Tibial nerve (tissue), 4 donors: Measurements from ENCODE around the gene CCNQ.

Experiments
- EP300 ChIP-seq, 2 donors: sonication (generic); formaldehyde crosslinking; IDR thresholded peaks; one replicate each; pipeline ENCODE4 v1.6.1; 2017; ENCODE audit warnings: antibody characterized with exemption in 2 of 2, mild to moderate bottlenecking in 1 of 2
- POLR2A ChIP-seq, 2 donors: fragments of 450-650 bp; IDR thresholded peaks; one replicate each; pipeline ENCODE4 v1.6.1; 2017; ENCODE audit warnings: antibody characterized with exemption in 2 of 2, mild to moderate bottlenecking in 2 of 2, moderate library complexity in 2 of 2
- TF ChIP-seq, protein P1 (sequence below), 5 experiments: fragments of 200-600 bp in 3 of 5; fragments of 450-650 bp in 2 of 5; sonication (generic) in 3 of 5; IDR thresholded peaks; one replicate each; pipeline ENCODE4 v1.5.1; 2016 to 2019; ENCODE audit warnings: antibody characterized with exemption in 5 of 5, mild to moderate bottlenecking in 3 of 5, moderate library complexity in 2 of 5

DNA sequence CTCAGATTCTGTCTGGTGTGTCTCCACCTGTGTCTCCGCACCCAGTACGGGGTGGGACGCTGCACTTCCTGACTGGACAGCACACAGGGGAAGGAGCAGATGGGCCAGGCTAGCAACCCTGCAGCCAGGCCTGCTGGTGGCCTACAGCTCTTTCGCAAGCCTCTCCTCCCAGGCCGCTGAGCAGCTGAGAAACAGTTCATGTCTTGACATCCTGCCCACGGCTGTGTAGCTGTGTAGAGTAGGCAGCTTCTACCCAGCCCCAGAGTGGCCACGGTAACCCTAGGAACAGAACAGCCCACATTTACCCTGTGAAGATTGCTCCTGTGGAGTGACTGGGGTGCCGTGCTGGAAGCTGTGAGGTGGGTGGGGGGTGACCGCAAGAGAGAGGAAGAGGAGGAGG is 38.9 kb downstream of the CCNQ start:
- no peak for TF ChIP-seq POLR2A (IDR thresholded peaks at IDR 0.05)
- TF ChIP-seq, protein P1, sequence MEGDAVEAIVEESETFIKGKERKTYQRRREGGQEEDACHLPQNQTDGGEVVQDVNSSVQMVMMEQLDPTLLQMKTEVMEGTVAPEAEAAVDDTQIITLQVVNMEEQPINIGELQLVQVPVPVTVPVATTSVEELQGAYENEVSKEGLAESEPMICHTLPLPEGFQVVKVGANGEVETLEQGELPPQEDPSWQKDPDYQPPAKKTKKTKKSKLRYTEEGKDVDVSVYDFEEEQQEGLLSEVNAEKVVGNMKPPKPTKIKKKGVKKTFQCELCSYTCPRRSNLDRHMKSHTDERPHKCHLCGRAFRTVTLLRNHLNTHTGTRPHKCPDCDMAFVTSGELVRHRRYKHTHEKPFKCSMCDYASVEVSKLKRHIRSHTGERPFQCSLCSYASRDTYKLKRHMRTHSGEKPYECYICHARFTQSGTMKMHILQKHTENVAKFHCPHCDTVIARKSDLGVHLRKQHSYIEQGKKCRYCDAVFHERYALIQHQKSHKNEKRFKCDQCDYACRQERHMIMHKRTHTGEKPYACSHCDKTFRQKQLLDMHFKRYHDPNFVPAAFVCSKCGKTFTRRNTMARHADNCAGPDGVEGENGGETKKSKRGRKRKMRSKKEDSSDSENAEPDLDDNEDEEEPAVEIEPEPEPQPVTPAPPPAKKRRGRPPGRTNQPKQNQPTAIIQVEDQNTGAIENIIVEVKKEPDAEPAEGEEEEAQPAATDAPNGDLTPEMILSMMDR (IDR thresholded peaks at IDR 0.05): no peak
- TF ChIP-seq EP300 (IDR thresholded peaks at IDR 0.05): no peak
